ENCODE results near the gene MRPL52. TPM values are rescaled to one million over a fixed set of nuclear protein-coding genes. Genes with fewer than 3 reads are reported as not detected.

Gene MRPL52
- total RNA-seq, 1 donor from 2014 or later, result 150 TPM

DNA sequence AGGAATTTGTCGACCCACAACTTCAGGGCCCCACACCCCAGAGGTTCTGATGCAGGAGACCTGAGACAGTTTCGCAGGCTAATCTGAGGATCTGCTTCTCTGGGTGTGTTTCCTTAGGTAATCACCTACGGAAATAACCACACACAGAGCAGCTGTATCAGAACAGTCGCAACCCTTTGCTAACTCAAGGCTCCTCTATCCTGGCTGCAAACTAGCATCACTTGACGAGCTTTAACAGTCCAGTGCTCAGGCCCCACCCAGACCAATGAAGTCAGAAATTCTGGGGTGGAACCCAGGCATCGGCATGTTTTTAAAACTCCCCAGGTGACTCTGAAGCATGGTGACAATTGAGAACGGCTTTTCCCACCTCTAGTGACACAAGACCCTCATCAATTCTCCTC lies 35.1 kb upstream of the MRPL52 start:
- Mint-ChIP-seq H3K4me1 (peaks cover 84% of the 10 kb centered on the region), H3K9me3 (no peaks in the 10 kb centered on the region), H3K27ac (peak overlapping the region; percentile 95), H3K27me3 (no peaks in the 10 kb centered on the region), H3K4me3 (peak overlapping the region; percentile 55), H3K36me3 (ENCODE audit: low read depth) (no peaks in the 10 kb centered on the region)
- ATAC-seq (ENCODE audit: low read depth) (peak; percentile 78), DNase-seq (no peak)
- TF ChIP-seq CTCF (IDR thresholded peaks at IDR 0.05), result no peak
- ChIA-PET CTCF (no interaction called here), POLR2A (interaction anchor here (0.5 to 4.0 kb wide), 9 partner anchors 9 to 35 kb away, joined by 3 to 50 read pairs (median 6); partner anchors contain the start of genes MRPL52 and OXA1L)
- intact Hi-C loops (cut with micrococcal nuclease), result loop anchor here (1.0 kb wide), 1 partner anchor 9 kb away; no protein-coding TSS in a partner anchor

- H3K27me3 Mint-ChIP-seq, result no peaks in the 10 kb centered on the region
- ChIA-PET CTCF (interaction anchor here (1.2 to 1.4 kb wide), 2 partner anchors 15 to 226 kb away, joined by 3 to 4 read pairs; no protein-coding TSS in a partner anchor), POLR2A (interaction anchor here (1.0 to 4.0 kb wide), 3 partner anchors 8 to 34 kb away, joined by 3 to 50 read pairs (median 21); partner anchors contain the start of gene MRPL52)
- H3K36me3 Mint-ChIP-seq (ENCODE audit: low read depth), result peaks cover 3% of the 10 kb centered on the region
- no peak for TF ChIP-seq CTCF (IDR thresholded peaks at IDR 0.05)
- intact Hi-C loops (cut with micrococcal nuclease), result no loop called here
- no peaks in the 10 kb centered on the region for H3K9me3 Mint-ChIP-seq
- ATAC-seq (ENCODE audit: low read depth), result no peak
- H3K4me1 Mint-ChIP-seq, result peaks cover 81% of the 10 kb centered on the region
- peak overlapping the region; percentile 95 for H3K27ac Mint-ChIP-seq
- H3K4me3 Mint-ChIP-seq, result no peak overlapping the region
- DNase-seq, result no peak
These were observed 33.5 kb upstream of the MRPL52 start for GRCh38 chr14:22796087-22796707.

DNA sequence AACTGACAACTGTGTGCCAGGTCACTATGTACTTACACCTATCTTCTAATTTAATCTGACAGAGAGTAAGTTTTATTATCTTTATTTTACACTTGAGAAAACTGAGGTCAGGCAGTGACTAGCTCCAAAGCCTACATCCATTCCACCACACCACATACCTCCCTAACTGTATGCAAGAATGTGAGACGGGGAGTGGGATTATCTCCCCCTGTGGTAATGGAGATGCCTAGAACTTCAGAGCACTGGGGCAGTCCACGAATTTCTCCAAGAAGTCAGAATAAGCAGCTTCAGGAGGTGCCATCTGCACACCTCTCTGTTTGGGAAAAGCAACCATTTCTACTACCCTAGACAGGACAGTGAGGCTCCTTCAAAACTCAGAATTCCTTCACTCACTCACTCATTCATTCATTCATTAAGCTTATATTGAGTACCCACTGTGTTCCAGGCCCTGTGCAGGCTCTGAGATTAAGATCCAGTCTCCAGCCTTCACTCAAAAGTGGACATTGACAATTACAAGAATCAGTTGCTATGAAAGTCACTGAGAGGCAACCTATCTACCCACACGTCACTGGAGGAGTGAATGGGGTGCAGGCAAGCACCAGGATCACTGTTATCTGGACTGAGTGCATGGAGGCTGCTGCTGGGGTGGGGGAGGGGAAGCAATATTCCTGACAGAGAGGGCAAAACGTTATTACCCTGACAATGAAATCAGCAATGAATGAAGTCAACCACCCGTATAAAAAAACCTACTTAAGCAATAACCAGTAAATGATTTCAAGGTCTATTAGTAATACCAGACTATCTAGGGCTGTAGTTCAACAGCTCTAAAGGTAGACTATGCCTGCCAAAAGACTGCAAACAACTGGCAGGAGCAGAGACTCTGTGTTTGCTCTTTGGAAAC lies 32.4 kb upstream of the MRPL52 start:
- ATAC-seq (ENCODE audit: low read depth), result no peak
- no peak for TF ChIP-seq CTCF (IDR thresholded peaks at IDR 0.05)
- Mint-ChIP-seq H3K4me3 (no peak overlapping the region), H3K36me3 (ENCODE audit: low read depth) (peaks cover 5% of the 10 kb centered on the region), H3K27ac (peak overlapping the region; percentile 95), H3K4me1 (peaks cover 81% of the 10 kb centered on the region), H3K9me3 (no peaks in the 10 kb centered on the region), H3K27me3 (no peaks in the 10 kb centered on the region)
- ChIA-PET POLR2A (interaction anchor here (0.6 to 1.0 kb wide), 3 partner anchors 12 to 38 kb away, joined by 3 to 7 read pairs (median 3); no protein-coding TSS in a partner anchor), CTCF (interaction anchor here (1.2 to 1.4 kb wide), 2 partner anchors 14 to 227 kb away, joined by 3 to 4 read pairs; no protein-coding TSS in a partner anchor)
- no peak for DNase-seq
- intact Hi-C loops (cut with micrococcal nuclease), result no loop called here

DNA sequence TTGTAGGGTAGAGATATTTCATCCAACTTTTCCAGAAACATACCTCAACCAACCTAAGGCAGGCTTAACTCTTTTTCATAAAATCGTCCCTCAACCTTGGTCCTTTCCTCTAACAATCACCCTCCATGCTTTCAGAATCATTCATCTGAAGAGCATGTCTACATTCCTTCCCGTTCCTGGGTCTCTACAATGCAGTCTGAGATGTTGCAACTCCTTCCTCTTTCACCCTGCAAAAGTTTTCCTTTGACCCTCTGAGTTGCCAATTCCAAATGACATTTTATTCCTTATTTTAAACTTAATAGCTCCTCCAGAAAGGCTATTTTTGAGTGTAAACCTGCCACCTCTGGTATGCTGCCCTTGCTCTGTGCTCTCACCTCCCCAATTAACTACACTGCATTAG lies 31.2 kb upstream of the MRPL52 start:
- Mint-ChIP-seq H3K27me3 (no peaks in the 10 kb centered on the region), H3K9me3 (no peaks in the 10 kb centered on the region), H3K4me1 (peaks cover 86% of the 10 kb centered on the region), H3K27ac (no peak overlapping the region), H3K36me3 (ENCODE audit: low read depth) (peaks cover 5% of the 10 kb centered on the region), H3K4me3 (no peak overlapping the region)
- ATAC-seq (ENCODE audit: low read depth) (no peak), DNase-seq (no peak)
- ChIA-PET CTCF (no interaction called here), POLR2A (interaction anchor here (0.5 kb wide), 1 partner anchor 33 kb away, joined by 6 read pairs; no protein-coding TSS in a partner anchor)
- intact Hi-C loops (cut with micrococcal nuclease), result no loop called here
- TF ChIP-seq CTCF (IDR thresholded peaks at IDR 0.05), result no peak

- Mint-ChIP-seq H3K36me3 (ENCODE audit: low read depth) (peaks cover 5% of the 10 kb centered on the region), H3K4me1 (peaks cover 86% of the 10 kb centered on the region)
These were observed 29.3 kb upstream of the MRPL52 start for GRCh38 chr14:22800346-22800745.

More at GRCh38 chr14:22800346-22800745, 29.3 kb upstream of the MRPL52 start:
- Mint-ChIP-seq H3K4me3 (no peak overlapping the region), H3K27me3 (no peaks in the 10 kb centered on the region), H3K27ac (peak overlapping the region; percentile 8), H3K9me3 (no peaks in the 10 kb centered on the region)
- ChIA-PET CTCF (no interaction called here), POLR2A (interaction anchor here (1.0 to 3.0 kb wide), 2 partner anchors 10 to 22 kb away, joined by 4 to 20 read pairs; no protein-coding TSS in a partner anchor)
- intact Hi-C loops (cut with micrococcal nuclease), result no loop called here
- ATAC-seq (ENCODE audit: low read depth) (no peak), DNase-seq (no peak)
- TF ChIP-seq CTCF (IDR thresholded peaks at IDR 0.05), result no peak

All from activated B cell treated with CpG ODN at 0.5 μM for 24 hours (primary cell).